SK-N-SH (cell line): ENCODE data around the gene RNF40. TPM values are rescaled to one million over a fixed set of nuclear protein-coding genes. Genes with fewer than 3 reads are reported as not detected.

ENCODE experiments used
- CTCF ChIA-PET: fragments of 300-600, 350-600 bp; formaldehyde crosslinking; extraction: SDS; loops from one replicate; lab custom pipeline; 2021; lab: Yijun Ruan, JAX
- POLR2A ChIA-PET: fragments of 350-600 bp; sonication (Branson Sonifier 250); formaldehyde crosslinking; extraction: SDS; loops from one replicate; lab custom pipeline; 2020; ENCODE audit warnings: antibody characterized with exemption, inconsistent platforms; lab: Yijun Ruan, JAX
- DNase-seq: peaks from one replicate; pipeline ENCODE4 v3.0.0; 2012
- H2AFZ ChIP-seq: fragments of 200-600 bp; sonication (generic); 2 replicates; pipeline ENCODE4 v1.8.1; 2016; ENCODE audit warnings: antibody characterized with exemption, mild to moderate bottlenecking, low read depth
- H3F3A ChIP-seq: fragments of 200-600 bp; sonication (generic); replicated peaks from 2 replicates; pipeline ENCODE3; 2016; ENCODE audit warnings: antibody characterized with exemption, mild to moderate bottlenecking; ENCODE audit not compliant: insufficient read depth
- H3K27ac ChIP-seq, 2 experiments: fragments of 200-500 bp in 1 of 2; fragments of 200-600 bp in 1 of 2; sonication (Bioruptor generic) in 1 of 2; sonication (generic), shearing (Covaris generic) in 1 of 2; 2 replicates each; pipeline versions ENCODE4 v1.5.1 to v1.6.1; 2014 to 2016; ENCODE audit warnings: low read depth in 2 of 2, inconsistent platforms in 1 of 2, low read length in 1 of 2, mild to moderate bottlenecking in 1 of 2, mixed read lengths in 1 of 2
- H3K27me3 ChIP-seq: fragments of 200-600 bp; sonication (generic), shearing (Covaris generic); 2 replicates; pipeline ENCODE4 v1.6.1; 2016; ENCODE audit warnings: mixed run types; ENCODE audit not compliant: insufficient read depth
- H3K36me3 ChIP-seq, 2 experiments: fragments of 200-500 bp in 1 of 2; fragments of 200-600 bp in 1 of 2; sonication (Bioruptor generic) in 1 of 2; sonication (generic) in 1 of 2; replicated peaks in 1 of 2; 2 replicates each; pipeline versions ENCODE3 to v1.5.1; 2014 to 2016; ENCODE audit warnings: low read length in 1 of 2, mild to moderate bottlenecking in 1 of 2; ENCODE audit not compliant: insufficient read depth in 2 of 2, control insufficient read depth in 1 of 2
- H3K4me1 ChIP-seq, 2 experiments: fragments of 200-500 bp in 1 of 2; fragments of 200-600 bp in 1 of 2; sonication (Bioruptor generic) in 1 of 2; sonication (generic), shearing (Covaris generic) in 1 of 2; 2 replicates each; pipeline versions ENCODE4 v1.5.1 to v1.6.1; 2014 to 2016; ENCODE audit warnings: low read depth in 1 of 2, low read length in 1 of 2, mixed run types in 1 of 2; ENCODE audit not compliant: insufficient read depth in 2 of 2, control insufficient read depth in 1 of 2
- H3K4me2 ChIP-seq: fragments of 200-600 bp; sonication (generic), shearing (Covaris generic); 2 replicates; pipeline ENCODE4 v1.6.1; 2017; ENCODE audit warnings: mixed run types
- H3K4me3 ChIP-seq, 2 experiments: fragments of 200-500 bp in 1 of 2; fragments of 200-600 bp in 1 of 2; sonication (Bioruptor generic) in 1 of 2; sonication (generic), shearing (Covaris generic) in 1 of 2; 2 replicates each; pipeline versions ENCODE4 v1.5.1 to v1.8.1; 2014 to 2016; ENCODE audit warnings: low read depth in 2 of 2, inconsistent platforms in 1 of 2, low read length in 1 of 2, mild to moderate bottlenecking in 1 of 2, mixed read lengths in 1 of 2, moderate library complexity in 1 of 2
- H3K79me2 ChIP-seq: fragments of 200-600 bp; sonication (generic); 2 replicates; pipeline ENCODE4 v1.8.1; 2017; ENCODE audit warnings: mild to moderate bottlenecking; ENCODE audit not compliant: insufficient read depth
- H3K9ac ChIP-seq: fragments of 200-600 bp; sonication (generic); 2 replicates; pipeline ENCODE4 v1.6.1; 2017; ENCODE audit warnings: mixed run types
- H3K9me2 ChIP-seq: fragments of 200-600 bp; sonication (generic); 2 replicates; pipeline ENCODE4 v1.6.1; 2017; ENCODE audit warnings: mixed run types
- H3K9me3 ChIP-seq: fragments of 200-600 bp; sonication (generic); 2 replicates; pipeline ENCODE4 v1.6.1; 2017; ENCODE audit warnings: mixed run types, mild to moderate bottlenecking, moderate library complexity
- H4K20me1 ChIP-seq: fragments of 200-600 bp; sonication (generic); 2 replicates; pipeline ENCODE4 v1.6.1; 2017; ENCODE audit warnings: mild to moderate bottlenecking, mixed run types; ENCODE audit not compliant: insufficient read depth
- CHD2 ChIP-seq: fragments of 150-350 bp; IDR thresholded peaks from 2 replicates; pipeline ENCODE4 v1.6.1; 2018; ENCODE audit warnings: low read length; ENCODE audit not compliant: partially characterized antibody
- EP300 ChIP-seq, 2 experiments: IDR thresholded peaks; 2 replicates each; pipeline versions ENCODE4 v1.4.0 to v1.6.1; 2012; ENCODE audit warnings: borderline replicate concordance in 1 of 2, low read depth in 1 of 2, low read length in 1 of 2
- FOXM1 ChIP-seq: IDR thresholded peaks from 2 replicates; pipeline ENCODE4 v1.4.0; 2012; ENCODE audit warnings: low read depth, mild to moderate bottlenecking
- GABPA ChIP-seq: IDR thresholded peaks from 2 replicates; pipeline ENCODE4 v1.4.0; 2012; ENCODE audit warnings: low read depth, mild to moderate bottlenecking
- NFIC ChIP-seq: IDR thresholded peaks from 2 replicates; pipeline ENCODE4 v1.4.0; 2012; ENCODE audit warnings: borderline replicate concordance
- NRF1 ChIP-seq: IDR thresholded peaks from 2 replicates; pipeline ENCODE4 v1.6.1; 2012; ENCODE audit warnings: low read depth, mild to moderate bottlenecking, low read length
- RAD21 ChIP-seq: IDR thresholded peaks from 2 replicates; pipeline ENCODE4 v1.6.1; 2012; ENCODE audit warnings: mild to moderate bottlenecking, low read length
- WGBS: methylation state at CpG from one replicate; pipeline ENCODE4 v1.1.6; 2017; ENCODE audit warnings: low lambda C conversion rate; 5-methylcytosine and 5-hydroxymethylcytosine counted together
- polyA plus RNA-seq, 3 experiments: library from polyadenylated mRNA; depleted of rRNA; stranded (reverse); fragments of >200 nt; gene quantifications; 2 replicates each; pipeline ENCODE4 v1.2.3, GENCODE V29; 2012
- TF ChIP-seq, protein P1 (sequence below): IDR thresholded peaks from 2 replicates; pipeline ENCODE4 v1.6.1; 2012; ENCODE audit warnings: mild to moderate bottlenecking, low read depth, low read length, moderate library complexity
- TF ChIP-seq, protein P2 (sequence below): fragments of 150-350 bp; IDR thresholded peaks from 2 replicates; pipeline ENCODE4 v1.6.1; 2016; ENCODE audit warnings: mild to moderate bottlenecking, low read depth, low read length
- TF ChIP-seq, protein P3 (sequence below): IDR thresholded peaks from 2 replicates; pipeline ENCODE4 v1.4.0; 2012; ENCODE audit warnings: low read depth, borderline replicate concordance

Gene RNF40
- polyA plus RNA-seq, 1 of the 3 experiments (the other 2 are of a cell fraction): 49.8 TPM

DNA sequence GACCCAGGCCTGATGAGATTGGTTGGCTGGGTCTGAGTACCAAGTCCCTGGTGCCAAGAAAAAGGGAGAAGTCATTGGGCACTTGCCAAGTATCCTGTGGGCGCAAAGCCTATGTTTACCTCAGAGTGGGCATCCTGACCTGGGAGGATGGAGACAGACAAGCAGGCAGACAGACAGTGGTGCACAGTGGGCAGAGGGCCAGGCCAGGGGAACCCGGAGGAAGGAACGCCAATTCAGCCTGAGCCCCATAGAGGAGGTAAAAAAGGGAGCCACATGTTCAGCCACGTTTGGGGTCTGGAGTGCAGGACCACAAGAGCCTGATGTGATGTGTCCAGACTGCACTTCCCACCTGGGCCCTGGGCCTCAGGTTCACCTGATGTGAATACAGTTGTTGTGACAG, 8.5 kb upstream of the RNF40 start:
- 83% methylated on average over 4 of the region's 4 CpGs for WGBS
- no peak overlapping the region for H3K4me3 ChIP-seq
- H3K79me2 ChIP-seq: peaks cover 20% of the 10 kb centered on the region
- H2AFZ ChIP-seq: no peak overlapping the region
- H3K9me3 ChIP-seq: no peaks in the 10 kb centered on the region
- ChIA-PET POLR2A (interaction anchor here (0.8 kb wide), 1 partner anchor 142 kb away, joined by 3 read pairs; no protein-coding TSS in a partner anchor), CTCF (no interaction called here)
- no peak overlapping the region for H3K4me2 ChIP-seq
- peaks cover 8 to 45% of the 10 kb centered on the region in 2 experiments for H3K36me3 ChIP-seq
- no peak for DNase-seq
- no peaks in the 10 kb centered on the region for H3K9me2 ChIP-seq
- no peaks in the 10 kb centered on the region for H4K20me1 ChIP-seq
- H3K27ac ChIP-seq: no peak overlapping the region
- H3K4me1 ChIP-seq: no peaks in the 10 kb centered on the region; a peak in 1 of 4 replicates
- no peak for TF ChIP-seq NFIC
- TF ChIP-seq, protein P1, sequence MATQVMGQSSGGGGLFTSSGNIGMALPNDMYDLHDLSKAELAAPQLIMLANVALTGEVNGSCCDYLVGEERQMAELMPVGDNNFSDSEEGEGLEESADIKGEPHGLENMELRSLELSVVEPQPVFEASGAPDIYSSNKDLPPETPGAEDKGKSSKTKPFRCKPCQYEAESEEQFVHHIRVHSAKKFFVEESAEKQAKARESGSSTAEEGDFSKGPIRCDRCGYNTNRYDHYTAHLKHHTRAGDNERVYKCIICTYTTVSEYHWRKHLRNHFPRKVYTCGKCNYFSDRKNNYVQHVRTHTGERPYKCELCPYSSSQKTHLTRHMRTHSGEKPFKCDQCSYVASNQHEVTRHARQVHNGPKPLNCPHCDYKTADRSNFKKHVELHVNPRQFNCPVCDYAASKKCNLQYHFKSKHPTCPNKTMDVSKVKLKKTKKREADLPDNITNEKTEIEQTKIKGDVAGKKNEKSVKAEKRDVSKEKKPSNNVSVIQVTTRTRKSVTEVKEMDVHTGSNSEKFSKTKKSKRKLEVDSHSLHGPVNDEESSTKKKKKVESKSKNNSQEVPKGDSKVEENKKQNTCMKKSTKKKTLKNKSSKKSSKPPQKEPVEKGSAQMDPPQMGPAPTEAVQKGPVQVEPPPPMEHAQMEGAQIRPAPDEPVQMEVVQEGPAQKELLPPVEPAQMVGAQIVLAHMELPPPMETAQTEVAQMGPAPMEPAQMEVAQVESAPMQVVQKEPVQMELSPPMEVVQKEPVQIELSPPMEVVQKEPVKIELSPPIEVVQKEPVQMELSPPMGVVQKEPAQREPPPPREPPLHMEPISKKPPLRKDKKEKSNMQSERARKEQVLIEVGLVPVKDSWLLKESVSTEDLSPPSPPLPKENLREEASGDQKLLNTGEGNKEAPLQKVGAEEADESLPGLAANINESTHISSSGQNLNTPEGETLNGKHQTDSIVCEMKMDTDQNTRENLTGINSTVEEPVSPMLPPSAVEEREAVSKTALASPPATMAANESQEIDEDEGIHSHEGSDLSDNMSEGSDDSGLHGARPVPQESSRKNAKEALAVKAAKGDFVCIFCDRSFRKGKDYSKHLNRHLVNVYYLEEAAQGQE: no peak
- no peak for TF ChIP-seq NRF1
- TF ChIP-seq, protein P2, sequence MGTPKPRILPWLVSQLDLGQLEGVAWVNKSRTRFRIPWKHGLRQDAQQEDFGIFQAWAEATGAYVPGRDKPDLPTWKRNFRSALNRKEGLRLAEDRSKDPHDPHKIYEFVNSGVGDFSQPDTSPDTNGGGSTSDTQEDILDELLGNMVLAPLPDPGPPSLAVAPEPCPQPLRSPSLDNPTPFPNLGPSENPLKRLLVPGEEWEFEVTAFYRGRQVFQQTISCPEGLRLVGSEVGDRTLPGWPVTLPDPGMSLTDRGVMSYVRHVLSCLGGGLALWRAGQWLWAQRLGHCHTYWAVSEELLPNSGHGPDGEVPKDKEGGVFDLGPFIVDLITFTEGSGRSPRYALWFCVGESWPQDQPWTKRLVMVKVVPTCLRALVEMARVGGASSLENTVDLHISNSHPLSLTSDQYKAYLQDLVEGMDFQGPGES: no peak
- TF ChIP-seq FOXM1: no peak
- no peak for TF ChIP-seq RAD21
- TF ChIP-seq CHD2: no peak
- no peak for TF ChIP-seq EP300 (IDR thresholded peaks at IDR 0.05; ENCODE audit: borderline replicate concordance in 1 of 2, low read depth in 1 of 2, low read length in 1 of 2)
- TF ChIP-seq GABPA: no peak
- TF ChIP-seq, protein P3, sequence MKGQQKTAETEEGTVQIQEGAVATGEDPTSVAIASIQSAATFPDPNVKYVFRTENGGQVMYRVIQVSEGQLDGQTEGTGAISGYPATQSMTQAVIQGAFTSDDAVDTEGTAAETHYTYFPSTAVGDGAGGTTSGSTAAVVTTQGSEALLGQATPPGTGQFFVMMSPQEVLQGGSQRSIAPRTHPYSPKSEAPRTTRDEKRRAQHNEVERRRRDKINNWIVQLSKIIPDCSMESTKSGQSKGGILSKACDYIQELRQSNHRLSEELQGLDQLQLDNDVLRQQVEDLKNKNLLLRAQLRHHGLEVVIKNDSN: no peak
- no peaks in the 10 kb centered on the region for H3F3A ChIP-seq
- H3K9ac ChIP-seq: no peak overlapping the region
- no peaks in the 10 kb centered on the region for H3K27me3 ChIP-seq
